Measurements from ENCODE around the gene FOXRED1. TPM values are rescaled to one million over a fixed set of nuclear protein-coding genes. Genes with fewer than 3 reads are reported as not detected.
A peak's percentile ranks its signal among the peaks of the same experiment; 100 is the strongest.

Gene FOXRED1
- total and polyA plus RNA-seq, 2 of the 13 experiments (the other 11 are each of a cell fraction or from before 2014, with no cell fraction given), result 29.6 to 42.9 TPM

DNA sequence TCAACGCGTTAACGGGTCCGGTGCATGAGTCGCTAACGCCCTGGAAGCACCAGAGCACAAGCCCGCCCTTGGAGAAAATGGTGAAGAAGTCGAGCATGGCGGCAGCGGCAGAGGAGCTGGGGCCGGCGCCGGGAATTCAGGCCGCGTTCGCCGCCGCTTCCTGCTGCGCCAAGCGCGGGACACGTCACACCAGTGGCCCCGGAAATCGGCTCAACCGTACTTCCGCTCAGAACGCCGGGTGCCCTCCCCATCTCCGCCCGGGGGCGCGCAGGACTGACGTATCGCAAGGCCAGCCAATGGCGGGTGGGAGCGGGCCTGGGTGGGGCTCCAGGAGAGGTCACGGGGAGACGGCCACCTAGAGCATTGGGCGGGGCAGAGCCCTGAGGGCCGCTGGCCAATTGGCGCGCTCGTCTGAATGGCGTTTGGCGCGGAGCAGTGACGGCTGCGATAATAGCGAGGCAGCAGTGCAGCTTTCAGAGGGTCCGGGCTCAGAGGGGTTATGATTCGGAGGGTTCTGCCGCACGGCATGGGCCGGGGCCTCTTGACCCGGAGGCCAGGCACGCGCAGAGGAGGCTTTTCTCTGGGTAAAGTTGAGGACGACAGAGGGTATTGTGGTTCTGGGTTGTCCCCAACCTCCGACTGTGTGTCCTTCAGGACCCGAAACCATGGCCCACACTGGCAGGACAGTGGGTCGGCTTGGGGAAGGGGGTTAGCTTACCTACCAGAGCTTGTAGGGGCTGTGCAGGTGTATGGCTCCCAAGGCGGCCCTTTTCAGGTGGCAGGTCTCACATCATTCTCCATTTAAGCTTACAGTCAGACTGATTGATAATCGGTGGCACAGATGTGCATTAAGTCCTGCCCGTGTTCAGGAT lies at the start of gene FOXRED1, which contains the start of gene SRPRA (continued):
- TF ChIP-seq, protein P1, sequence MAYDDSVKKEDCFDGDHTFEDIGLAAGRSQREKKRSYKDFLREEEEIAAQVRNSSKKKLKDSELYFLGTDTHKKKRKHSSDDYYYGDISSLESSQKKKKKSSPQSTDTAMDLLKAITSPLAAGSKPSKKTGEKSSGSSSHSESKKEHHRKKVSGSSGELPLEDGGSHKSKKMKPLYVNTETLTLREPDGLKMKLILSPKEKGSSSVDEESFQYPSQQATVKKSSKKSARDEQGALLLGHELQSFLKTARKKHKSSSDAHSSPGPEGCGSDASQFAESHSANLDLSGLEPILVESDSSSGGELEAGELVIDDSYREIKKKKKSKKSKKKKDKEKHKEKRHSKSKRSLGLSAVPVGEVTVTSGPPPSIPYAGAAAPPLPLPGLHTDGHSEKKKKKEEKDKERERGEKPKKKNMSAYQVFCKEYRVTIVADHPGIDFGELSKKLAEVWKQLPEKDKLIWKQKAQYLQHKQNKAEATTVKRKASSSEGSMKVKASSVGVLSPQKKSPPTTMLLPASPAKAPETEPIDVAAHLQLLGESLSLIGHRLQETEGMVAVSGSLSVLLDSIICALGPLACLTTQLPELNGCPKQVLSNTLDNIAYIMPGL (CRISPR knock-in tag; IDR thresholded peaks at IDR 0.05; ENCODE audit: borderline replicate concordance in 1 of 2, low read depth in 1 of 2), result peak; percentile 46 to 79; a peak in 3 of 4 replicates
- TF ChIP-seq AGO2 (optimal IDR thresholded peaks at IDR 0.05; ENCODE audit: low read depth, low read length) (peak; percentile 57), ZFP62 (CRISPR knock-in tag; IDR thresholded peaks at IDR 0.05) (no peak), FOXO1 (CRISPR knock-in tag; IDR thresholded peaks at IDR 0.05) (no peak), ZBTB3 (CRISPR knock-in tag; IDR thresholded peaks at IDR 0.05; ENCODE audit: borderline replicate concordance, low read depth) (peak; percentile 71; the same call in 1 of the 2 replicates), RBM22 (optimal IDR thresholded peaks at IDR 0.05; ENCODE audit: low read length) (no peak), PAF1 (CRISPR knock-in tag; IDR thresholded peaks at IDR 0.05) (no peak), ZBTB21 (CRISPR knock-in tag; IDR thresholded peaks at IDR 0.05) (peak; percentile 97), ZBTB7B (CRISPR knock-in tag; IDR thresholded peaks at IDR 0.05) (peak; percentile 42; the same call in 1 of the 2 replicates), ZNF260 (CRISPR knock-in tag; IDR thresholded peaks at IDR 0.05; ENCODE audit: borderline replicate concordance, low read depth) (no peak), ZNF577 (CRISPR knock-in tag; IDR thresholded peaks at IDR 0.05; ENCODE audit: borderline replicate concordance, low read depth) (0 out of 2 replicates have a peak, but pooled peaks have one; percentile 64), POGZ (CRISPR knock-in tag; IDR thresholded peaks at IDR 0.05) (peak; percentile 98), PHF21A (CRISPR knock-in tag; IDR thresholded peaks at IDR 0.05) (peak; percentile 95), ZNF670 (CRISPR knock-in tag; IDR thresholded peaks at IDR 0.05; ENCODE audit: borderline replicate concordance) (peak; percentile 95; the same call in 1 of the 2 replicates), ZFAT (CRISPR knock-in tag; conservative IDR thresholded peaks at IDR 0.05) (no peak), ZNF138 (CRISPR knock-in tag; IDR thresholded peaks at IDR 0.05; ENCODE audit: low read depth) (no peak), ZNF766 (CRISPR knock-in tag; IDR thresholded peaks at IDR 0.05; ENCODE audit: borderline replicate concordance) (0 out of 2 replicates have a peak, but pooled peaks have one; percentile 67), EEA1 (CRISPR knock-in tag; IDR thresholded peaks at IDR 0.05; ENCODE audit: borderline replicate concordance) (peak; percentile 82; the same call in 1 of the 2 replicates), XRCC5 (optimal IDR thresholded peaks at IDR 0.05; ENCODE audit: low read length) (peak; percentile 53), REXO4 (CRISPR knock-in tag; IDR thresholded peaks at IDR 0.05; ENCODE audit: borderline replicate concordance) (0 out of 2 replicates have a peak, but pooled peaks have one; percentile 26), HOXD1 (CRISPR knock-in tag; IDR thresholded peaks at IDR 0.05) (peak; percentile 77)
- TF ChIP-seq, protein P2, sequence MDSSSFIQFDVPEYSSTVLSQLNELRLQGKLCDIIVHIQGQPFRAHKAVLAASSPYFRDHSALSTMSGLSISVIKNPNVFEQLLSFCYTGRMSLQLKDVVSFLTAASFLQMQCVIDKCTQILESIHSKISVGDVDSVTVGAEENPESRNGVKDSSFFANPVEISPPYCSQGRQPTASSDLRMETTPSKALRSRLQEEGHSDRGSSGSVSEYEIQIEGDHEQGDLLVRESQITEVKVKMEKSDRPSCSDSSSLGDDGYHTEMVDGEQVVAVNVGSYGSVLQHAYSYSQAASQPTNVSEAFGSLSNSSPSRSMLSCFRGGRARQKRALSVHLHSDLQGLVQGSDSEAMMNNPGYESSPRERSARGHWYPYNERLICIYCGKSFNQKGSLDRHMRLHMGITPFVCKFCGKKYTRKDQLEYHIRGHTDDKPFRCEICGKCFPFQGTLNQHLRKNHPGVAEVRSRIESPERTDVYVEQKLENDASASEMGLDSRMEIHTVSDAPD (CRISPR knock-in tag; IDR thresholded peaks at IDR 0.05), result no peak
- TF ChIP-seq, protein P3, sequence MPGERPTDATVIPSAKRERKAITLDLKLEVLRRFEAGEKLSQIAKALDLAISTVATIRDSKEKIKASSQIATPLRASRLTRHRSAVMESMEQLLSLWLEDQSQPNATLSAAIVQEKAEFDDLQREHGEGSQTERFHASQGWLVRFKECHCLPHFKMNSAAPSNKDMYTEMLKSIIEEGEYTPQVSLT (CRISPR knock-in tag; IDR thresholded peaks at IDR 0.05; ENCODE audit: borderline replicate concordance, low read depth), result no peak
- TF ChIP-seq, protein P4, sequence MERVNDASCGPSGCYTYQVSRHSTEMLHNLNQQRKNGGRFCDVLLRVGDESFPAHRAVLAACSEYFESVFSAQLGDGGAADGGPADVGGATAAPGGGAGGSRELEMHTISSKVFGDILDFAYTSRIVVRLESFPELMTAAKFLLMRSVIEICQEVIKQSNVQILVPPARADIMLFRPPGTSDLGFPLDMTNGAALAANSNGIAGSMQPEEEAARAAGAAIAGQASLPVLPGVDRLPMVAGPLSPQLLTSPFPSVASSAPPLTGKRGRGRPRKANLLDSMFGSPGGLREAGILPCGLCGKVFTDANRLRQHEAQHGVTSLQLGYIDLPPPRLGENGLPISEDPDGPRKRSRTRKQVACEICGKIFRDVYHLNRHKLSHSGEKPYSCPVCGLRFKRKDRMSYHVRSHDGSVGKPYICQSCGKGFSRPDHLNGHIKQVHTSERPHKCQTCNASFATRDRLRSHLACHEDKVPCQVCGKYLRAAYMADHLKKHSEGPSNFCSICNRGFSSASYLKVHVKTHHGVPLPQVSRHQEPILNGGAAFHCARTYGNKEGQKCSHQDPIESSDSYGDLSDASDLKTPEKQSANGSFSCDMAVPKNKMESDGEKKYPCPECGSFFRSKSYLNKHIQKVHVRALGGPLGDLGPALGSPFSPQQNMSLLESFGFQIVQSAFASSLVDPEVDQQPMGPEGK (CRISPR knock-in tag; IDR thresholded peaks at IDR 0.05), result peak; percentile 73

Measured in HepG2 (cell line).